Ishikawa (cell line): Measurements from ENCODE around the gene UBE4B.

Experiments
- CEBPB ChIP-seq: IDR thresholded peaks from 2 replicates; pipeline ENCODE4 v1.6.1; 2012
- CREB1 ChIP-seq: IDR thresholded peaks from 2 replicates; pipeline ENCODE4 v1.6.1; 2012; ENCODE audit warnings: low read depth
- EGR1 ChIP-seq: IDR thresholded peaks from 2 replicates; pipeline ENCODE4 v1.6.1; 2012
- EP300 ChIP-seq: IDR thresholded peaks from 2 replicates; pipeline ENCODE4 v1.6.1; 2012; ENCODE audit warnings: borderline replicate concordance
- FOXM1 ChIP-seq: IDR thresholded peaks from 2 replicates; pipeline ENCODE4 v1.6.1; 2012; ENCODE audit warnings: low read depth, borderline replicate concordance
- MAX ChIP-seq: IDR thresholded peaks from 2 replicates; pipeline ENCODE4 v1.6.1; 2012
- NFIC ChIP-seq: IDR thresholded peaks from 2 replicates; pipeline ENCODE4 v1.6.1; 2012
- RAD21 ChIP-seq: IDR thresholded peaks from 2 replicates; pipeline ENCODE4 v1.6.1; 2012; ENCODE audit warnings: low read depth
- TAF1 ChIP-seq: IDR thresholded peaks from 2 replicates; pipeline ENCODE4 v1.6.1; 2012; ENCODE audit warnings: low read depth, mild to moderate bottlenecking
- TCF12 ChIP-seq: IDR thresholded peaks from 2 replicates; pipeline ENCODE4 v1.6.1; 2012; ENCODE audit warnings: low read depth
- TEAD4 ChIP-seq: IDR thresholded peaks from 2 replicates; pipeline ENCODE4 v1.6.1; 2012
- USF1 ChIP-seq: IDR thresholded peaks from 2 replicates; pipeline ENCODE4 v1.6.1; 2012
- YY1 ChIP-seq: IDR thresholded peaks from 2 replicates; pipeline ENCODE4 v1.6.1; 2012; ENCODE audit warnings: low read depth
- ZBTB7A ChIP-seq: IDR thresholded peaks from 2 replicates; pipeline ENCODE4 v1.6.1; 2012; ENCODE audit warnings: low read depth
- TF ChIP-seq, protein P1 (sequence below): IDR thresholded peaks from 2 replicates; pipeline ENCODE4 v1.6.1; 2012; ENCODE audit warnings: low read depth, mild to moderate bottlenecking

UBE4B gene

GRCh38 chr1:10161541-10162290 lies 129.0 kb downstream of the UBE4B start:
- TF ChIP-seq TAF1 (no peak), EP300 (no peak), CREB1 (no peak), FOXM1 (no peak), TEAD4 (no peak)

GRCh38 chr1:10168912-10169514 lies 136.3 kb downstream of the UBE4B start:
- TF ChIP-seq TCF12 (no peak), CEBPB (no peak), MAX (no peak), USF1 (no peak), RAD21 (no peak), FOXM1 (no peak), ZBTB7A (no peak), EGR1 (no peak), EP300 (no peak), TAF1 (no peak), NFIC (no peak), TEAD4 (no peak), YY1 (no peak), CREB1 (no peak)
- TF ChIP-seq, protein P1, sequence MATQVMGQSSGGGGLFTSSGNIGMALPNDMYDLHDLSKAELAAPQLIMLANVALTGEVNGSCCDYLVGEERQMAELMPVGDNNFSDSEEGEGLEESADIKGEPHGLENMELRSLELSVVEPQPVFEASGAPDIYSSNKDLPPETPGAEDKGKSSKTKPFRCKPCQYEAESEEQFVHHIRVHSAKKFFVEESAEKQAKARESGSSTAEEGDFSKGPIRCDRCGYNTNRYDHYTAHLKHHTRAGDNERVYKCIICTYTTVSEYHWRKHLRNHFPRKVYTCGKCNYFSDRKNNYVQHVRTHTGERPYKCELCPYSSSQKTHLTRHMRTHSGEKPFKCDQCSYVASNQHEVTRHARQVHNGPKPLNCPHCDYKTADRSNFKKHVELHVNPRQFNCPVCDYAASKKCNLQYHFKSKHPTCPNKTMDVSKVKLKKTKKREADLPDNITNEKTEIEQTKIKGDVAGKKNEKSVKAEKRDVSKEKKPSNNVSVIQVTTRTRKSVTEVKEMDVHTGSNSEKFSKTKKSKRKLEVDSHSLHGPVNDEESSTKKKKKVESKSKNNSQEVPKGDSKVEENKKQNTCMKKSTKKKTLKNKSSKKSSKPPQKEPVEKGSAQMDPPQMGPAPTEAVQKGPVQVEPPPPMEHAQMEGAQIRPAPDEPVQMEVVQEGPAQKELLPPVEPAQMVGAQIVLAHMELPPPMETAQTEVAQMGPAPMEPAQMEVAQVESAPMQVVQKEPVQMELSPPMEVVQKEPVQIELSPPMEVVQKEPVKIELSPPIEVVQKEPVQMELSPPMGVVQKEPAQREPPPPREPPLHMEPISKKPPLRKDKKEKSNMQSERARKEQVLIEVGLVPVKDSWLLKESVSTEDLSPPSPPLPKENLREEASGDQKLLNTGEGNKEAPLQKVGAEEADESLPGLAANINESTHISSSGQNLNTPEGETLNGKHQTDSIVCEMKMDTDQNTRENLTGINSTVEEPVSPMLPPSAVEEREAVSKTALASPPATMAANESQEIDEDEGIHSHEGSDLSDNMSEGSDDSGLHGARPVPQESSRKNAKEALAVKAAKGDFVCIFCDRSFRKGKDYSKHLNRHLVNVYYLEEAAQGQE, result no peak

DNA sequence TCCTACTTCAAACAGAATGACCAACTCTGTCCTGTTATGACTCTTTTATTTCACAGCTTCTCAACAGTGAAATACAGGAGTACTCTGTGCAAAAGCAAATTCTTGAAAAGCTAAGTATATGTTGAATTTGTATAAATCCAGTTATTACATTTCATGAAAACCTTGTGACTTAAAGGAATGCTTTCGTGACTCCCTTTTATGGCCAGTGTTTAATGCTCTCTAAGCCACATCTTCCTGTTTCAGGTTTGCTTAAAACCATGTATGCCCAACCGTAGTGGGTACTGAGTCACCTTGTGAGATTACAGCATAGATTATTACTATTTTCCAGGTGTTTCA lies 137.4 kb downstream of the UBE4B start:
- TF ChIP-seq NFIC, result no peak
- TF ChIP-seq CREB1, result no peak
- TF ChIP-seq YY1, result no peak

- TF ChIP-seq FOXM1 (no peak), EP300 (no peak), CREB1 (no peak)
Observed at GRCh38 chr1:10171105-10171767, 138.5 kb downstream of the UBE4B start.

DNA sequence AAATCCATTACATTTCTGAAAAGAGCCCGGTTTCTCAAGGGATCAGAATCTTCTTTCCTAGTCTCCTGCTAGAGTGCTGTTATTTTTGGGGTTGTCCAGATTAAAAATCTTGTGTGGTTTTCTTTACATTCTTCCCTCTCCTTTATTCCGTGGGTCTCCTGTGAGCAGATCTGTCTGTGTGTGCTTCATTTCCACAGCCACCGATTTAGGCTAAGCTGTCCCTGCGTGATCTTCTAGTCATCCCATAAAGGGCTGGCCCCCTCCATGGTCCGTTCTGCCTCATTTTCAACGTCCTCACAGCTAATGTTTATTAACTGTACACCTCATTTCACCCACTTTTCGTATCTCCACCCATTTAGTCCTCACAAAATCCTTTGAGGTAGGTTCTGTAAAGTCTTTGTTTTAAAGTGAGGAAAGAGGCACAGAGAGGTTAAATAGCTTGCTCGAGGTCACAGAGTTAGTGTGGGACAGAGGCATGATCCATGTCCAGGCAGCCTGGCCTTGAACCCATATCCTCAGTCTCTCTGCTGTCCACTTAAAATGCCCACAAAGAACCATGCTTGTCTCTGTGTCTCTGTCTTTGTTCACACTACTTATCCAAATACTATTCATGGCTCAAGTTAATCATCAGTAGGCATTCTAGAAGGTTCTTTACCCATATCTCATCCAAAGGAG lies 139.4 kb downstream of the UBE4B start:
- TF ChIP-seq FOXM1 (no peak), CEBPB (no peak), EGR1 (no peak), ZBTB7A (no peak), TAF1 (no peak), RAD21 (no peak)
- TF ChIP-seq, protein P1, result no peak

DNA sequence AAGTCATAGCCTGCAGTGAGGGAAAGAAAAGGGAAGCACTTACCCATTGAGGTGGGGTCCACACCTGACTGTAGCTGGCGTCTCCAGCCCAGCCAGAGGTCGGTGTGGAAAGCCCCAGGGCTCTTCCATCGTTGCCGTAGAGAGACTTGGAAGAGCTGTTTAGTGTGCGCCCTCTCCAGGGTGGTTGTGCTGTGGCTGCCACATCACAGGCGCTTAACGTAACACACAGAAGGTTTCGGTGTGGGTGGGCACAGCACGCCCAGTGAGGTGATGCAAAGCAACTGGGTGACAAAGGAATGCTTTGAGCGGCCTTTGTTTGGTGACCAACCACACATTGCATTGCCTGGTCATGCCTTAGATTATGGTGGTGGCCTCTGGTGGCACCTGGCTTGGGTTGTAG lies 140.8 kb downstream of the UBE4B start:
- TF ChIP-seq YY1 (no peak), TAF1 (no peak), CEBPB (no peak), TCF12 (no peak), USF1 (no peak), EP300 (no peak), NFIC (no peak), CREB1 (no peak), ZBTB7A (no peak), EGR1 (no peak), TEAD4 (no peak), RAD21 (no peak), FOXM1 (no peak), MAX (no peak)
- TF ChIP-seq, protein P1, result no peak
